ENCODE data around the gene AGBL4. TPM values are rescaled to one million over a fixed set of nuclear protein-coding genes. Genes with fewer than 3 reads are reported as not detected.

Gene AGBL4
- total and polyA plus RNA-seq, 2 of the 4 experiments (the other 2 are of a cell fraction) = not detected

GRCh38 chr1:49104575-49104974 is 919.2 kb downstream of the AGBL4 start:
- no CpG with 5 or more reads among the region's 3 CpGs for WGBS, 2 experiments (ENCODE audit: extremely low coverage in 2 of 2, insufficient read length in 1 of 2)
- ATAC-seq (ENCODE audit: low read depth) (no peak), DNase-seq (no peak)
- H2AK9ac ChIP-seq (replicated peaks; ENCODE audit: low read depth, low read length, poor library complexity) = no peak overlapping the region
- no peak overlapping the region for H3K9ac ChIP-seq (ENCODE audit: low read depth, low read length)
- no peak overlapping the region for H4K91ac ChIP-seq (ENCODE audit: insufficient read depth, low read depth, low read length)
- no peak overlapping the region for H3K23ac ChIP-seq (ENCODE audit: low read depth, low read length)
- H3K27ac ChIP-seq (ENCODE audit: insufficient read depth, low read length) = no peak overlapping the region
- H3K4ac ChIP-seq (ENCODE audit: low read depth, low read length) = no peak overlapping the region
- H2AFZ ChIP-seq (replicated peaks; ENCODE audit: low read length, poor library complexity) = no peak overlapping the region
- no peak overlapping the region for H3K4me3 ChIP-seq (ENCODE audit: insufficient read depth, low read depth, low read length)
- no peak overlapping the region for H2BK20ac ChIP-seq (ENCODE audit: low read depth, low read length)
- no peak overlapping the region for H3K4me2 ChIP-seq (ENCODE audit: low read depth, low read length)
- no peak overlapping the region for H3K14ac ChIP-seq (replicated peaks; ENCODE audit: low read depth, low read length)
- peaks cover 7% of the 10 kb centered on the region for H3K9me3 ChIP-seq (ENCODE audit: control insufficient read depth, insufficient read depth, low read length)
- H3K36me3 ChIP-seq (ENCODE audit: control insufficient read depth, insufficient read depth, low read length) = no peaks in the 10 kb centered on the region
- dilution Hi-C loops (cut with HindIII; ENCODE audit: low sequenced_read_pairs, unreplicated experiment) (no loop called here), in situ Hi-C loops (cut with MboI; ENCODE audit: low sequenced_read_pairs) (no loop called here), intact Hi-C loops (cut with micrococcal nuclease) (no loop called here)
- ChIA-PET CTCF (interaction anchor here (0.7 kb wide), 1 partner anchor 291 kb away, joined by 3 read pairs; no protein-coding TSS in a partner anchor), POLR2A (ENCODE audit: unreplicated experiment) (no interaction called here)
- TF ChIP-seq CTCF (conservative IDR thresholded peaks at IDR 0.05; ENCODE audit: low read depth, low read length) (no peak), BHLHE40 (IDR thresholded peaks at IDR 0.05; ENCODE audit: low read depth, low read length) (no peak), NFE2L2 (IDR thresholded peaks at IDR 0.05; ENCODE audit: low read depth, low read length) (no peak), ELK1 (IDR thresholded peaks at IDR 0.05; ENCODE audit: borderline replicate concordance, low read depth, low read length) (no peak), SMC3 (IDR thresholded peaks at IDR 0.05; ENCODE audit: low read depth, low read length) (no peak), FOS (IDR thresholded peaks at IDR 0.05; ENCODE audit: low read depth, low read length) (no peak), POLR2A (IDR thresholded peaks at IDR 0.05; ENCODE audit: low read depth, low read length) (no peak), MXI1 (IDR thresholded peaks at IDR 0.05; ENCODE audit: borderline replicate concordance, low read depth, low read length) (no peak), RFX5 (IDR thresholded peaks at IDR 0.05; ENCODE audit: low read depth, low read length) (no peak), RAD21 (IDR thresholded peaks at IDR 0.05; ENCODE audit: low read length) (no peak), MAZ (IDR thresholded peaks at IDR 0.05; ENCODE audit: borderline replicate concordance, low read depth, low read length) (no peak), RCOR1 (IDR thresholded peaks at IDR 0.05; ENCODE audit: insufficient replicate concordance, low read length) (no peak)
- no peak overlapping the region for H4K5ac ChIP-seq (ENCODE audit: low read depth, low read length)
- H4K8ac ChIP-seq (ENCODE audit: low read depth in 2 of 2, low read length in 2 of 2) = no peak overlapping the region
- no peaks in the 10 kb centered on the region for H3K79me1 ChIP-seq (ENCODE audit: low read depth in 1 of 2, low read length in 2 of 2)
- H3K4me1 ChIP-seq (ENCODE audit: control insufficient read depth, insufficient read depth, low read length) = no peaks in the 10 kb centered on the region
- H2AK5ac ChIP-seq (ENCODE audit: low read depth, low read length) = no peak overlapping the region
- BruUV-seq (replicated peaks) = no TSS peak
- H2BK15ac ChIP-seq (ENCODE audit: low read depth, low read length) = no peak overlapping the region
- H2BK5ac ChIP-seq (ENCODE audit: low read depth, low read length, poor library complexity, severe bottlenecking) = no peak overlapping the region
- H3K9me1 ChIP-seq (ENCODE audit: insufficient read depth, low read length) = no peaks in the 10 kb centered on the region
- H2BK120ac ChIP-seq (ENCODE audit: low read depth, low read length) = no peak overlapping the region
- no peaks in the 10 kb centered on the region for H3K27me3 ChIP-seq (ENCODE audit: control insufficient read depth, insufficient read depth, low read length)
- no peak overlapping the region for H3K18ac ChIP-seq (ENCODE audit: low read depth, low read length)
- no peaks in the 10 kb centered on the region for H4K20me1 ChIP-seq (ENCODE audit: insufficient read depth, low read length)
- no peak overlapping the region for H3K56ac ChIP-seq (ENCODE audit: extremely low read depth, insufficient read depth, low read length)
